NB4 (cell line): ENCODE measurements around the gene ZDHHC13.

Source experiments
- DNase-seq: peaks from one replicate; pipeline ENCODE4 v3.0.0; 2010; ENCODE audit warnings: low read depth
- H3K4me3 ChIP-seq: one replicate; pipeline ENCODE4 v1.5.1; 2011; ENCODE audit warnings: mild to moderate bottlenecking, low read depth, low read length, moderate library complexity
- CTCF ChIP-seq: IDR thresholded peaks from one replicate; pipeline ENCODE4 v1.5.1; 2012; ENCODE audit warnings: low read depth, low read length
- MAX ChIP-seq: IDR thresholded peaks from 2 replicates; pipeline ENCODE4 v1.6.1; 2011; ENCODE audit warnings: low read depth, low read length
- MYC ChIP-seq: IDR thresholded peaks from 2 replicates; pipeline ENCODE4 v1.6.1; 2011; ENCODE audit warnings: low read depth, low read length
- POLR2A ChIP-seq: IDR thresholded peaks from 2 replicates; pipeline ENCODE4 v1.6.1; 2011; ENCODE audit warnings: mild to moderate bottlenecking; ENCODE audit not compliant: insufficient read length; ENCODE audit errors: extremely low read depth

Gene ZDHHC13

GRCh38 chr11:19185516-19186052 lies 68.6 kb downstream of the ZDHHC13 start:
- H3K4me3 ChIP-seq, result no peak overlapping the region
- TF ChIP-seq MAX (no peak), CTCF (no peak), POLR2A (no peak), MYC (no peak)

GRCh38 chr11:19187114-19187832 lies 70.3 kb downstream of the ZDHHC13 start:
- no peak for DNase-seq
- no peak for TF ChIP-seq MYC
- TF ChIP-seq MAX, result no peak
- TF ChIP-seq POLR2A, result no peak
- TF ChIP-seq CTCF, result no peak
- no peak overlapping the region for H3K4me3 ChIP-seq

More at GRCh38 chr11:19185516-19186052, 68.6 kb downstream of the ZDHHC13 start:
- DNase-seq, result no peak

GRCh38 chr11:19187833-19188258 lies 70.9 kb downstream of the ZDHHC13 start:
- TF ChIP-seq CTCF (no peak), MAX (no peak), MYC (no peak), POLR2A (no peak)
- no peak for DNase-seq
- no peak overlapping the region for H3K4me3 ChIP-seq

GRCh38 chr11:19191530-19192169 lies 74.7 kb downstream of the ZDHHC13 start:
- no peak overlapping the region for H3K4me3 ChIP-seq
- no peak for DNase-seq
- no peak for TF ChIP-seq CTCF
- TF ChIP-seq POLR2A, result no peak
- no peak for TF ChIP-seq MAX
- TF ChIP-seq MYC, result no peak

- no peak for TF ChIP-seq POLR2A
- no peak for TF ChIP-seq MAX
- TF ChIP-seq MYC, result no peak
- no peak for TF ChIP-seq CTCF
- H3K4me3 ChIP-seq, result no peak overlapping the region
- DNase-seq, result no peak
Observed at GRCh38 chr11:19193916-19194315, 76.9 kb downstream of the ZDHHC13 start.
